ENCODE data around the gene MARCHF11.

- TF ChIP-seq CTCF (IDR thresholded peaks at IDR 0.05) (peak; percentile 42 to 72 (median 58)), POLR2A (IDR thresholded peaks at IDR 0.05) (no peak)
Measured at GRCh38 chr5:16160706-16161105, 18.9 kb downstream of the MARCHF11 start.
